ENCODE data around the gene TMC3. TPM values are rescaled to one million over a fixed set of nuclear protein-coding genes. Genes with fewer than 3 reads are reported as not detected.
"Not testable (repeated sequence)": the region's sequence is repeated elsewhere in the genome, so short reads cannot be mapped to it uniquely, and the experiment has no call there.

Gene TMC3
- total RNA-seq, 2 donors from 2014 or later: not detected

DNA sequence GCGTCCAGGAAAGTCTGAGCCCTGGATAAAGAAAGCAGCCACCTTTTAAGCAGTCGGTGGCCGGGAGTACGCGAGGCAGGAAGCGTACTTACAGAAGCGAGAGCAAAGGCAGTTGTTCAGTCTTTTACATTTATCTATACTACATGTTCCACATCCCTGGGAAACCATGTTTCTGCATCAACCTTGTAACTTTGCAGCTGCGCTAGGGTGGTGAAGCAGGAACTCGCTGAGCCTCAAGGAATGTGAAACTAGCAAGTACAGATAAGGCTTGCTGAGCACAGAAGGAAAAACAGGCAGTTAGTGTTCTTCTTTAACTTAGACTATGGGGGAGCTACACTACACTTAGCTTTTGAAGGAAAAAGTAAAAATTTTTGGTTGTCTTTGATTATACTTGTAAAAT, 42.9 kb downstream of the TMC3 start:
- intact Hi-C loops (cut with DNase I); DNase-seq (ENCODE audit: low spot score): not testable (repeated sequence)

- intact Hi-C loops (cut with DNase I): no loop called here
- DNase-seq (ENCODE audit: low spot score): no peak
Measured at GRCh38 chr15:81330366-81331090, 43.5 kb downstream of the TMC3 start.

- intact Hi-C loops (cut with DNase I): no loop called here
- no peak for DNase-seq (ENCODE audit: low spot score)
Measured at GRCh38 chr15:81329446-81329845, 44.6 kb downstream of the TMC3 start.

DNA sequence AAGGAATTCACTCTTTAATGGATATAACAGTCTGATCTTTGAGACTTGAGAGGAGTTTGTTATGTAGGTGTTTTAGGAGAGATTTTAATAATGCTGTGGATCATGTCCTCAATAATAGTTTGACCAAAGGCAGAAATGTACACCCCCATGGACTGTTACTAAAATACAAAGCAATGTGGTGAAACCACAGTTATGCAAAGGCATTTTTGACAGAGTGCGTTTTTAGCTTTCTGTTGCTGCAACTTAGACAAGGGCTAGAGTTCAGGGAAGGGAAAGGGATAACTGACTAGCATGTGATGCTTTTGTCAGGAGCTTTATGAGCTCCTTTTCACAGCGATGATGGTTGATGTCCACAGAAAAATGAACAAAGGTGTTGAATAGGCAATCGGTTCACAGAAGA, 46.5 kb downstream of the TMC3 start:
- intact Hi-C loops (cut with DNase I): no loop called here
- no peak for DNase-seq (ENCODE audit: low spot score)

- no peak for DNase-seq (ENCODE audit: low spot score)
- intact Hi-C loops (cut with DNase I): no loop called here
Measured at GRCh38 chr15:81326466-81327212, 47.4 kb downstream of the TMC3 start.

DNA sequence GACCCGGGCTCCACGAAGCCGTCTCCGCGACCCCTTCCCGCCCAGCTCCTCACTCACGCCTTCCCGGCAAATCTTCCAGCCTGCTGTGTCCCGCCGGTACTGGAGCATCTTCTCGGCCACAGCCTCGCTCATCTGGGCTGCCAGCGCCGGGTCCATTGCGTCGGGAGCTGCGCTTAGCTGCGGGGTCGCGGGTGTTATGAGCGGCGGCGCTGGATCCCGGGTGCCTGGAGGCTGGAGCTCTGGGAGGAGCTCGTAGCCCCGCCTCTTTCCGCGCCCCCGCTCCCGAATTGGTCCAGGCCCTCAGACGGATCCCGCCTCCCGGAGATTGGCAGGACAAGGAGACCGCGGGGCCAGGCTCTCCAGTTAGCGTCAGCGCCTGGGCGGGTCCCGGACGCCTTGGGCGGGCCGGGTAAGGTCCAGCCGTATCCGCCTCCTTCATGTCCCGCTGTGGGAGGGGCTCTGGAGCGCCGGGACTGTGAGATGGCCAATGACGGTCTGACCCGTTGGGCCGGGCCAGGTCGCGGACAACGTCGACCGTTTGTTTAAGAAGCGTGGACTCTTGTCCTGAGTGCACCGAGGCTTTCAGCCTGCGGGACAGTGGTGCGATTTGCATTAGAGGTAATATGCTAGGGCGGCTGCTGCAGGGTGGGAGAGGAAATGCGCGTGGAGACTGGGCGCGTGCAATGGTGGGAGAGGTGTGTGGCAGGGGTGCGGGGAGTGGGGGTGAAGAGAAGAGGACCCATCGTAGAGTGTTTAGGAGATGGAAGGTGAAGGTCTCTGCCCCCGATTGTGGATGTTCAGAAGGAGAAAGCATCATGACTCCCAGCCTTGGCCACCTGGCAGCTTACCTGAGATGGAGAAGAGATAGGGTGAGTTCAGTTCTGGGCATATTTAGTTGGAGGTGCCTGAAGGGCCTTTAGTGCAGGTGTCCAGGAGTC, 49.8 kb downstream of the TMC3 start, which contains the start of gene STARD5:
Gene STARD5, minus strand, starts transcription at position 198 of the 938 bp plus-strand sequence. Its CDS starts 42 bp downstream, at position 156.
- peak; percentile 100 for DNase-seq (ENCODE audit: low spot score)
- intact Hi-C loops (cut with DNase I): no loop called here

DNA sequence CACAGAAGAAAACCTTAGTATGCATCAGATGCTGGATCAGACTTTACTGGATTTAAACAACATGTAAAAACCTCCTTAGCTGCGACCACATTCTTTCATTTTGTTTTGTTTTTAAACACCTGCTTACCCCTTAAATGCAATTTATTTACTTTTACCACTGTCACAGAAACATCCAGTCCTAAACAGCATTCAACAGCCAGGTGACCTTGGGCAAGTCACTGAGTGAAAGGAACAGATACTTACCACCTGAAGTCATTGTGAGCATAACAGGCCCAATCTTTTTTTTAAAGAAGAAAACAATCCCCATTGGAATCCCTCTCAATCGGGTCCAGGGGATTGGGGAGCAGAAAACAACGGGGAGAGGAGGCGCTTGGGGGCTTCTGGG, 50.5 kb downstream of the TMC3 start:
- intact Hi-C loops (cut with DNase I): no loop called here

GRCh38 chr15:81322676-81323253, 51.2 kb downstream of the TMC3 start:
- no peak for DNase-seq (ENCODE audit: low spot score)
- intact Hi-C loops (cut with DNase I): no loop called here

More for the DNA sequence above, 50.5 kb downstream of the TMC3 start:
- no peak for DNase-seq (ENCODE audit: low spot score)

GRCh38 chr15:81321667-81322066, 52.3 kb downstream of the TMC3 start:
- intact Hi-C loops (cut with DNase I): no loop called here
- DNase-seq (ENCODE audit: low spot score): no peak

DNA sequence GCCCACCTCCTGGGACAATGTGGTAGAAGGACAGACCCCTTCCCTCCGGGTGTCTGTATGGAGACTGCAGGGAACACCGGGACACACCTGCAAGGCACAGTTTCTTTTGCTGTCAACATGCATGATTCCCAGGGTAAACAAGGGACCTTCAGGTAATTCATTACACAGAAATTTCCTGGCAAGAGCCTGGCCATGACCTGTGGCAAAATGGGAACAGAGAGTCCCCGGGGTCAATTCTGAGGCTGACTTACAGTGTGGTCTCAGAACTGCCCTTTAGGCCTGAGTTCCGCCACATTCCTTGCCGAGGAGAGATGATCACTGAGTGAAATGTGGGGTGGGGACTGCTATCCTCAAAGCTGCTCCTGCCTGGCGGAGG, 56.4 kb downstream of the TMC3 start:
- DNase-seq (ENCODE audit: low spot score): no peak
- intact Hi-C loops (cut with DNase I): no loop called here

DNA sequence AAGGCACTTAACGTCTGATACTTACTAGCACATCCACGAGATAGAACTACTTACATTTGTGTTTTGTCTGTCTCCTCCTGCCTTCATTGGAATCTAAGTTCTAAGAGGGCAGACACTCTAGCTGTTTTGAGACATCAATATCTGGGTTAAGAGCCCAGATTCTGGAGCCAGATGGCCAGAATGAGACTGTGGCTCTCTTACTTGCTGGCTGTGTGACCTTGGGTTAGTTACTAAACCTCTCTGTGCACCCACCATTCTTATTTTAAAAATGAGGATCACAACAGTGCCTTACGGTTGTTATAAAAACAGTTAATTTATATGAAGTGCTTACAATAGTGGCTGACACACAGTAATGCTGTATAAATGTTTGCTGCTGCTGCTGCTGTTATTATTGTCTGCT, 57.7 kb downstream of the TMC3 start:
- DNase-seq (ENCODE audit: low spot score): no peak
- intact Hi-C loops (cut with DNase I): no loop called here

- no peak for DNase-seq (ENCODE audit: low spot score)
- intact Hi-C loops (cut with DNase I): no loop called here
Measured at GRCh38 chr15:81315452-81316175, 58.4 kb downstream of the TMC3 start.

DNA sequence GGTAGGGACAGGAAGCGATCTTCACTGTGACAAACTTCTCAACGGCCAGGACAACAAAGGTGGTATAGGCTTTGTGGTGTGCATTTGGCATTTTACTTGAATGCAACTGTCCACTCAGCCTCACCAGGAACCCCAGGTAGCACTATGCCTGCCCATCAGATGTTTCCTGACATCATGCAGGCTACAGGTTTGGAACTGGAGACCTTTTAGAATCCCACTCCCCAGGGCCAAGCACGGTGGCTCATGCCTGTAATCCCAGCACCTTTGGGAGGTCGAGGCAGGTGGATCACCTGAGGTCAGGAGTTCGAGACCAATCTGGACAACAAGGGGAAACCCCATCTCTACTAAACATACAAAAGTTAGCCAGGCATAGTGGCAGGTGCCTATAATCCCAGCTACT, 59.6 kb downstream of the TMC3 start:
- no peak for DNase-seq (ENCODE audit: low spot score)
- intact Hi-C loops (cut with DNase I): no loop called here

GRCh38 chr15:81313686-81314085, 60.3 kb downstream of the TMC3 start:
- DNase-seq (ENCODE audit: low spot score): no peak
- intact Hi-C loops (cut with DNase I): no loop called here

DNA sequence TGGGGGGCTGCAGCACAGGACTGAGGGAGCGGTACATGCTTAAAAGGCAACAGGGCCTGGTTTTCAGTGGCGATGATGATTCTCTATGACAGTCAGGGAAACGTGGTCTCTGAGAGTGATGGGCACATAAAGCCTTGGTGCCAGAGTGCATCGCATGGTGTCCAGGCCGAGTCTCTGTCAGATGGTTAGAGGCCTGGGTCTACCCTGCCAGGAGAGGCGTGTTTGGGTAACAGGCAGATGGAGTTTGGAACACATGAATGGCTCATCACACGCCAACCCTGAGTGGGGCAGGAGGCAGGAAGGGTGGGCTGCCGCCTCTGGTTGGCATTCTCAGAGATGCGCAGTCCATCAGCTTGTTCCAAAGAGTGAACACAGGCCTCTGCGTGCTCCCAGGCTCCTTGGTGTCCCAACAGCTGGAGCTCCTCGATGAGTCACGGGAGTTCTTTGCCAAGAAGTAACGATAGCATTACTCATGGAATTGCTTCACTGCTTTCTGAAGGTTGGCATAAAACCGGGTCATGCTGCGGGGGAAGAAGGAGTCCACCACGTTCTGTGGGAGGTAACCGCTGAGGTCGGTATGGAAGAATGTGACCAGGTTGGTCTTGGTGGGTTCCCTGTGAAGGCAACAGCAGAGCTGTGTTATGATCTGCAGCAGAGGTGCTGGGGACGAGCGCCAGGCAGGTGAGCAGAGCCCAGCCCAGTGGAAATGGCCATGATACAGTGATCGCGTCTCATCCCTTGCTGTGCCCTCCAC, 61.0 kb downstream of the TMC3 start:
- intact Hi-C loops (cut with DNase I): no loop called here
- peak; percentile 94 for DNase-seq (ENCODE audit: low spot score)

DNA sequence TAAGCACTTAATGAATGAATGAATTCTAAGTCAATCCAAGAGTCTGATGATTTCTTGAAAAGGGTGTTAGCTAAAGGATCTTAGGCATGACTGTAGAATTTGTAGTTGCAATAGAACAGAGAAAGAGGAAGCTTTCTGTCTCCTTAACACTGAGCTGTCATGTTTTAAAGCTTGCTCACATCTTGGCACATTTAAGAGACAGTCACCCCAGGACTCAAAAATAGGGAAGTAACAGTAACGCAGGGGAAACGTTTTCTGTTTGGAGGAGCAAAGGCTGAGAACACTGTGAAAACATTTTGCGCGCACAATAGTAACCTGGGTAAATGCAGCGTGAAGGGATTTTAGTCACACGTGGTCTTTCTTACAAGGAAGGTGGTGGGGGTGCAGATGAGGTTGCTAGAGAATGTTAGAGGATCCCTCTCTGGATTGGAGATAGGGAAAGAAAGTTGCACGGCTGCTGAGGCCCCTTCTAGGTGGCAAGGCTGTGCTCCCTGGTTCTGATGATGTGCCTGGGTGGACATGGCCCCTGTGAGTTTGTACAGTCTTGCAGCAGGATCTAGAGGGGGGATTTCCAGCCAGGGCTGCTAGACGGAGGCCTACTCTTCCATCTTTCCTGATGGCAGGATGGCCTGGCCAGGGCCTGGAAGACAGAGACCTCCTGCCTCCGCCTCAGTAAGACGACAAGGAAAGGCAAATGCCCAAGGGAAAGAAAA, 62.1 kb downstream of the TMC3 start:
- intact Hi-C loops (cut with DNase I): no loop called here
- DNase-seq (ENCODE audit: low spot score): no peak

GRCh38 chr15:81310480-81310879, 63.5 kb downstream of the TMC3 start:
- no peak for DNase-seq (ENCODE audit: low spot score)
- intact Hi-C loops (cut with DNase I): no loop called here

Data from posterior vena cava (tissue), 2 donors.